ENCODE measurements around the gene THEMIS.

THEMIS gene

GRCh38 chr6:127858727-127859391, 42.0 kb downstream of the THEMIS start:
- DNase-seq = no peak

- DNase-seq = no peak
These were observed 43.7 kb downstream of the THEMIS start for GRCh38 chr6:127857051-127857637.

GRCh38 chr6:127855542-127856159, 45.2 kb downstream of the THEMIS start:
- DNase-seq = no peak

- no peak for DNase-seq
These were observed 46.8 kb downstream of the THEMIS start for GRCh38 chr6:127854009-127854408.

GRCh38 chr6:127851197-127851596, 49.7 kb downstream of the THEMIS start:
- no peak for DNase-seq

GRCh38 chr6:127845242-127845641, 55.6 kb downstream of the THEMIS start:
- DNase-seq = no peak

GRCh38 chr6:127844529-127844928, 56.3 kb downstream of the THEMIS start:
- no peak for DNase-seq

- DNase-seq = no peak
These were observed 57.3 kb downstream of the THEMIS start for GRCh38 chr6:127843582-127843981.

GRCh38 chr6:127842562-127842961, 58.3 kb downstream of the THEMIS start:
- no peak for DNase-seq

GRCh38 chr6:127841811-127842210, 59.0 kb downstream of the THEMIS start:
- DNase-seq = no peak

GRCh38 chr6:127834136-127834535, 66.7 kb downstream of the THEMIS start:
- no peak for DNase-seq

GRCh38 chr6:127833336-127833735, 67.5 kb downstream of the THEMIS start:
- DNase-seq = no peak

- no peak for DNase-seq
These were observed 68.5 kb downstream of the THEMIS start for GRCh38 chr6:127832381-127832780.

- no peak for DNase-seq
These were observed 76.8 kb downstream of the THEMIS start for GRCh38 chr6:127824061-127824460.

- no peak for DNase-seq
These were observed 79.4 kb downstream of the THEMIS start for GRCh38 chr6:127821431-127821830.

- DNase-seq = no peak
These were observed 82.7 kb downstream of the THEMIS start for GRCh38 chr6:127818149-127818548.

GRCh38 chr6:127816643-127817042, 84.2 kb downstream of the THEMIS start:
- no peak for DNase-seq

- DNase-seq = no peak
These were observed 87.2 kb downstream of the THEMIS start for GRCh38 chr6:127813699-127814027.

GRCh38 chr6:127812985-127813698, 87.7 kb downstream of the THEMIS start:
- no peak for DNase-seq

GRCh38 chr6:127811900-127812570, 88.8 kb downstream of the THEMIS start:
- peak in 1 of 2 experiments; percentile 22 for DNase-seq

- no peak for DNase-seq
These were observed 92.9 kb downstream of the THEMIS start for GRCh38 chr6:127807806-127808517.

- no peak for DNase-seq
These were observed 104.1 kb downstream of the THEMIS start for GRCh38 chr6:127796713-127797112.

- DNase-seq = no peak
These were observed 106.5 kb downstream of the THEMIS start for GRCh38 chr6:127794405-127794804.
